ENCODE results near the gene GBP5.
"Not testable (repeated sequence)": the region's sequence is repeated elsewhere in the genome, so short reads cannot be mapped to it uniquely, and the experiment has no call there.

Gene GBP5

GRCh38 chr1:89259283-89259971, 13.2 kb downstream of the GBP5 start:
- no peak for TF ChIP-seq CTCF (IDR thresholded peaks at IDR 0.05; ENCODE audit: low read depth, low read length)
- H3K4me3 ChIP-seq (replicated peaks in 1 of 2; ENCODE audit: low read depth in 2 of 2, low read length in 2 of 2), result no peak overlapping the region
- DNase-seq (ENCODE audit: low read depth in 2 of 2), result no peak

GRCh38 chr1:89257041-89257440, 15.6 kb downstream of the GBP5 start:
- DNase-seq (ENCODE audit: low read depth in 2 of 2), result no peak
- no peak for TF ChIP-seq CTCF (IDR thresholded peaks at IDR 0.05; ENCODE audit: low read depth, low read length)

GRCh38 chr1:89255581-89255980, 17.1 kb downstream of the GBP5 start:
- H3K4me3 ChIP-seq (replicated peaks in 1 of 2; ENCODE audit: low read depth in 2 of 2, low read length in 2 of 2); DNase-seq (ENCODE audit: low read depth in 2 of 2): not testable (repeated sequence)

More at GRCh38 chr1:89257041-89257440, 15.6 kb downstream of the GBP5 start:
- no peak overlapping the region for H3K4me3 ChIP-seq (replicated peaks in 1 of 2; ENCODE audit: low read depth in 2 of 2, low read length in 2 of 2)

- no peak overlapping the region for H3K4me3 ChIP-seq (replicated peaks in 1 of 2; ENCODE audit: low read depth in 2 of 2, low read length in 2 of 2)
- peak; percentile 41 to 45 for DNase-seq (ENCODE audit: low read depth in 2 of 2)
- no peak for TF ChIP-seq CTCF (IDR thresholded peaks at IDR 0.05; ENCODE audit: low read depth, low read length)
Measured at GRCh38 chr1:89254658-89255287, 17.9 kb downstream of the GBP5 start.

GRCh38 chr1:89243046-89243445, 29.6 kb downstream of the GBP5 start:
- no peak overlapping the region for H3K4me3 ChIP-seq (replicated peaks in 1 of 2; ENCODE audit: low read depth in 2 of 2, low read length in 2 of 2)
- DNase-seq (ENCODE audit: low read depth in 2 of 2), result no peak
- no peak for TF ChIP-seq CTCF (IDR thresholded peaks at IDR 0.05; ENCODE audit: low read depth, low read length)

Data from cardiac fibroblast (primary cell).